Loucy (cell line): ENCODE results near the gene SIM2.

ENCODE experiments used
- H2AFZ ChIP-seq: fragments of 200-600 bp; sonication (generic); 2 replicates; pipeline ENCODE4 v1.6.0; 2016; ENCODE audit warnings: antibody characterized with exemption, mild to moderate bottlenecking, low read length, moderate library complexity
- H3F3A ChIP-seq: fragments of 200-600 bp; 2 replicates; pipeline ENCODE4 v1.6.0; 2016; ENCODE audit warnings: antibody characterized with exemption, low read depth, mild to moderate bottlenecking
- H3K27me3 ChIP-seq: fragments of 200-600 bp; sonication (generic); 2 replicates; pipeline ENCODE4 v1.6.1; 2014; ENCODE audit warnings: low read length, mild to moderate bottlenecking; ENCODE audit not compliant: insufficient read depth, poor library complexity, severe bottlenecking
- H3K36me3 ChIP-seq: fragments of 200-600 bp; sonication (generic); 2 replicates; pipeline ENCODE4 v1.6.1; 2016; ENCODE audit warnings: low read length; ENCODE audit not compliant: insufficient read depth
- H3K4me1 ChIP-seq: fragments of 200-600 bp; sonication (generic); 2 replicates; pipeline ENCODE4 v1.5.1; 2014; ENCODE audit warnings: low read length, mild to moderate bottlenecking; ENCODE audit not compliant: insufficient read depth, poor library complexity, severe bottlenecking
- H3K4me2 ChIP-seq: fragments of 200-600 bp; sonication (generic); 2 replicates; pipeline ENCODE4 v1.6.0; 2014; ENCODE audit warnings: antibody characterized with exemption, low read length, low read depth, mild to moderate bottlenecking; ENCODE audit not compliant: poor library complexity, severe bottlenecking
- H3K4me3 ChIP-seq: fragments of 200-600 bp; sonication (generic); 2 replicates; pipeline ENCODE4 v1.5.1; 2014; ENCODE audit warnings: low read length, mild to moderate bottlenecking, mixed read lengths; ENCODE audit not compliant: poor library complexity, severe bottlenecking
- H3K79me2 ChIP-seq: fragments of 200-600 bp; sonication (generic); 2 replicates; pipeline ENCODE4 v1.6.1; 2014; ENCODE audit warnings: low read length; ENCODE audit not compliant: insufficient read depth
- H3K9ac ChIP-seq: fragments of 200-600 bp; sonication (generic); 2 replicates; pipeline ENCODE4 v1.6.0; 2014; ENCODE audit warnings: mild to moderate bottlenecking, low read depth, low read length, moderate library complexity; ENCODE audit not compliant: poor library complexity, severe bottlenecking
- H3K9me2 ChIP-seq: fragments of 200-600 bp; sonication (generic); replicated peaks from 2 replicates; pipeline ENCODE4 v1.6.1; 2016; ENCODE audit warnings: low read depth, low read length, mixed read lengths
- H3K9me3 ChIP-seq: fragments of 200-600 bp; sonication (generic); 2 replicates; pipeline ENCODE4 v1.6.1; 2014; ENCODE audit warnings: mild to moderate bottlenecking, antibody characterized with exemption, low read length, low read depth; ENCODE audit not compliant: insufficient read depth
- H4K20me1 ChIP-seq: fragments of 200-600 bp; sonication (generic); 2 replicates; pipeline ENCODE4 v1.6.0; 2014; ENCODE audit warnings: antibody characterized with exemption, low read length, mild to moderate bottlenecking; ENCODE audit not compliant: insufficient read depth, poor library complexity, severe bottlenecking
- EZH2phosphoT487 ChIP-seq: fragments of 200-600 bp; IDR thresholded peaks from 2 replicates; pipeline ENCODE4 v1.6.1; 2018; ENCODE audit warnings: antibody characterized with exemption, mild to moderate bottlenecking, moderate library complexity, borderline replicate concordance
- TF ChIP-seq, protein P1 (sequence below): fragments of 200-600 bp; sonication (generic); conservative IDR thresholded peaks from 2 replicates; pipeline ENCODE4 v1.5.1; 2014; ENCODE audit warnings: mild to moderate bottlenecking, antibody characterized with exemption, low read length

The SIM2 gene

GRCh38 chr21:36661511-36662309 is 37.2 kb upstream of the SIM2 start:
- TF ChIP-seq, protein P1, sequence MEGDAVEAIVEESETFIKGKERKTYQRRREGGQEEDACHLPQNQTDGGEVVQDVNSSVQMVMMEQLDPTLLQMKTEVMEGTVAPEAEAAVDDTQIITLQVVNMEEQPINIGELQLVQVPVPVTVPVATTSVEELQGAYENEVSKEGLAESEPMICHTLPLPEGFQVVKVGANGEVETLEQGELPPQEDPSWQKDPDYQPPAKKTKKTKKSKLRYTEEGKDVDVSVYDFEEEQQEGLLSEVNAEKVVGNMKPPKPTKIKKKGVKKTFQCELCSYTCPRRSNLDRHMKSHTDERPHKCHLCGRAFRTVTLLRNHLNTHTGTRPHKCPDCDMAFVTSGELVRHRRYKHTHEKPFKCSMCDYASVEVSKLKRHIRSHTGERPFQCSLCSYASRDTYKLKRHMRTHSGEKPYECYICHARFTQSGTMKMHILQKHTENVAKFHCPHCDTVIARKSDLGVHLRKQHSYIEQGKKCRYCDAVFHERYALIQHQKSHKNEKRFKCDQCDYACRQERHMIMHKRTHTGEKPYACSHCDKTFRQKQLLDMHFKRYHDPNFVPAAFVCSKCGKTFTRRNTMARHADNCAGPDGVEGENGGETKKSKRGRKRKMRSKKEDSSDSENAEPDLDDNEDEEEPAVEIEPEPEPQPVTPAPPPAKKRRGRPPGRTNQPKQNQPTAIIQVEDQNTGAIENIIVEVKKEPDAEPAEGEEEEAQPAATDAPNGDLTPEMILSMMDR = no peak
- no peak for TF ChIP-seq EZH2phosphoT487
- Histone ChIP-seq H3K79me2 (no peaks in the 10 kb centered on the region), H3F3A (no peaks in the 10 kb centered on the region), H3K9me2 (no peaks in the 10 kb centered on the region), H3K9me3 (no peaks in the 10 kb centered on the region), H3K36me3 (no peaks in the 10 kb centered on the region), H3K4me2 (no peak overlapping the region), H3K27me3 (no peaks in the 10 kb centered on the region), H2AFZ (no peak overlapping the region), H3K4me3 (no peak overlapping the region), H3K9ac (no peak overlapping the region), H3K4me1 (no peaks in the 10 kb centered on the region), H4K20me1 (no peaks in the 10 kb centered on the region)

DNA sequence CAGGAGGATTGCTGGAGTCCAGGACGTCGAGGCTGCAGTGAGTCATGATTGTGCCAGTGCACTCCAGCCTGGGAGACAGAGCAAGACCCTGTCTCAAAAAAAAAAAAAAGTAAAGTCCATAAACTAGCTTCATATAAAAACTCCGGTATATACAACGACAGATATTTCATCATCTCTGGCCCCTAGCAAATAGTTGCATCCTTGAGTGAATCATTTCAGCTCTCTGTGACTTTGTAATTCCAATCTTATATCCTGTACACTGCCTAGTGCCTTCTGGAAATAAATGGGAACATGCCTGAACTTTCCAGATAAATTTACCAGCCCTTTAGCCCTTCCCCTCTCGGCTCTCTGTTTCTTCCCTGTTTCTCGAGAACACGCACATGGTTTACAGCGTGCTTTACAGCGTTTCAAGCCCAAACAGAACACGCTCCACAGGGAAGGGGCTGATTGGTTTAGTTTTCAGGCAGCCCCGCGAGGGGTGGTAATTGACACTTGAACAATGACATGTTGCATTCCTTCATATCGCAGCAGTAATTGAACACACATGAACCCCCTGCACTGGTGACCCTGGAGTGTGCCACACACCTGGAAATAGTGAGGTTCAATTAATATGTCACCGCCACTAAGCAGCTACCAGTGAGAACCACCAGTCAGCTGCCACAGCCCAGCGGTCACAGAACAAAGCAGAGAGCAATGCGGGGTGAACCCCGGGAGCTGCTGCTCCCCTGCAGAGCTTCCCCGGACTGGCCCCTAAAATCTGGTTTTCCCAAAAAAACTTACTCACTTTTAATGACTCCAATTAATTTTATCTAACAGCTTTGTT is 35.7 kb upstream of the SIM2 start:
- Histone ChIP-seq H3K9me2 (no peaks in the 10 kb centered on the region), H3K4me1 (no peaks in the 10 kb centered on the region), H3K27me3 (no peaks in the 10 kb centered on the region), H3K4me2 (no peak overlapping the region), H3F3A (no peaks in the 10 kb centered on the region), H2AFZ (no peak overlapping the region), H3K4me3 (no peak overlapping the region), H3K9ac (no peak overlapping the region), H3K9me3 (no peaks in the 10 kb centered on the region), H3K79me2 (no peaks in the 10 kb centered on the region), H4K20me1 (no peaks in the 10 kb centered on the region), H3K36me3 (no peaks in the 10 kb centered on the region)
- TF ChIP-seq, protein P1 = no peak
- no peak for TF ChIP-seq EZH2phosphoT487

DNA sequence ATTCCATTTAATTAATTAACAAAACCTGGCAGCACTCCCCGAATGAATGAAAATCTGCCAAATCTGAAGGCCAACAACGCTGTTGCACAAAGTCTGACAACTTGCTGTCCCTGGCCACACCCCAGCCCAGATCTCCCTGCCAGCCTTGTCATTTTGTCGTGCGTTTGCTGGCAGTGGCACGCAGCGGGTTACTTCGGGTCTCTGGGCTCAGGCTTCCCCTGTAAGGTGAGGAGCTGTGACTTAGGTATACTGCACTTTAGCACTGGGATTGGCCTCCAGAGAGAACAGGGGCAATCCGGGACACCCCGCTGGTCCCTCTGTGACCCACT is 34.3 kb upstream of the SIM2 start:
- Histone ChIP-seq H3K9me3 (no peaks in the 10 kb centered on the region), H3K4me1 (no peaks in the 10 kb centered on the region), H2AFZ (no peak overlapping the region), H3K9ac (no peak overlapping the region), H3K9me2 (no peaks in the 10 kb centered on the region), H3K27me3 (no peaks in the 10 kb centered on the region), H3K79me2 (no peaks in the 10 kb centered on the region), H3K4me2 (no peak overlapping the region), H3K36me3 (no peaks in the 10 kb centered on the region), H3F3A (no peaks in the 10 kb centered on the region), H4K20me1 (no peaks in the 10 kb centered on the region), H3K4me3 (no peak overlapping the region)
- TF ChIP-seq, protein P1 = no peak
- TF ChIP-seq EZH2phosphoT487 = no peak
